C4-2B (cell line): ENCODE data around the gene R3HCC1L.

Source experiments
- ZFX ChIP-seq: fragments of 450-650 bp; IDR thresholded peaks from 2 replicates; pipeline ENCODE4 v1.6.1; 2017
- TF ChIP-seq, protein P1 (sequence below): fragments of 450-650 bp; conservative IDR thresholded peaks from 2 replicates; pipeline ENCODE4 v1.5.1; 2017; ENCODE audit warnings: mild to moderate bottlenecking

- TF ChIP-seq, protein P1, sequence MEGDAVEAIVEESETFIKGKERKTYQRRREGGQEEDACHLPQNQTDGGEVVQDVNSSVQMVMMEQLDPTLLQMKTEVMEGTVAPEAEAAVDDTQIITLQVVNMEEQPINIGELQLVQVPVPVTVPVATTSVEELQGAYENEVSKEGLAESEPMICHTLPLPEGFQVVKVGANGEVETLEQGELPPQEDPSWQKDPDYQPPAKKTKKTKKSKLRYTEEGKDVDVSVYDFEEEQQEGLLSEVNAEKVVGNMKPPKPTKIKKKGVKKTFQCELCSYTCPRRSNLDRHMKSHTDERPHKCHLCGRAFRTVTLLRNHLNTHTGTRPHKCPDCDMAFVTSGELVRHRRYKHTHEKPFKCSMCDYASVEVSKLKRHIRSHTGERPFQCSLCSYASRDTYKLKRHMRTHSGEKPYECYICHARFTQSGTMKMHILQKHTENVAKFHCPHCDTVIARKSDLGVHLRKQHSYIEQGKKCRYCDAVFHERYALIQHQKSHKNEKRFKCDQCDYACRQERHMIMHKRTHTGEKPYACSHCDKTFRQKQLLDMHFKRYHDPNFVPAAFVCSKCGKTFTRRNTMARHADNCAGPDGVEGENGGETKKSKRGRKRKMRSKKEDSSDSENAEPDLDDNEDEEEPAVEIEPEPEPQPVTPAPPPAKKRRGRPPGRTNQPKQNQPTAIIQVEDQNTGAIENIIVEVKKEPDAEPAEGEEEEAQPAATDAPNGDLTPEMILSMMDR = no peak
- no peak for TF ChIP-seq ZFX
Observed at GRCh38 chr10:98100476-98100875, 34.0 kb upstream of the R3HCC1L start.
